HUES48 (cell line): ENCODE measurements around the gene DYRK1A.

ENCODE experiments used
- H3K27ac ChIP-seq: one replicate; pipeline ENCODE4 v1.7.0; 2013; ENCODE audit warnings: low read depth, low read length, inconsistent platforms
- H3K27me3 ChIP-seq: 2 replicates; pipeline ENCODE4 v1.6.1; 2013; ENCODE audit warnings: mild to moderate bottlenecking, low read length; ENCODE audit not compliant: control insufficient read depth, insufficient read depth
- H3K36me3 ChIP-seq: 2 replicates; pipeline ENCODE4 v1.6.1; 2013; ENCODE audit warnings: low read length; ENCODE audit not compliant: control insufficient read depth, insufficient read depth
- H3K4me1 ChIP-seq: 2 replicates; pipeline ENCODE4 v1.6.1; 2013; ENCODE audit warnings: mild to moderate bottlenecking, low read length; ENCODE audit not compliant: control insufficient read depth, insufficient read depth
- H3K4me3 ChIP-seq: 2 replicates; pipeline ENCODE4 v1.5.1; 2013; ENCODE audit warnings: mild to moderate bottlenecking, low read depth, low read length
- H3K9ac ChIP-seq: 2 replicates; pipeline ENCODE4 v1.6.1; 2013; ENCODE audit warnings: mild to moderate bottlenecking, low read depth, low read length, moderate library complexity
- H3K9me3 ChIP-seq: 2 replicates; pipeline ENCODE4 v1.6.1; 2013; ENCODE audit warnings: low read length; ENCODE audit not compliant: control insufficient read depth, insufficient read depth

The DYRK1A gene

DNA sequence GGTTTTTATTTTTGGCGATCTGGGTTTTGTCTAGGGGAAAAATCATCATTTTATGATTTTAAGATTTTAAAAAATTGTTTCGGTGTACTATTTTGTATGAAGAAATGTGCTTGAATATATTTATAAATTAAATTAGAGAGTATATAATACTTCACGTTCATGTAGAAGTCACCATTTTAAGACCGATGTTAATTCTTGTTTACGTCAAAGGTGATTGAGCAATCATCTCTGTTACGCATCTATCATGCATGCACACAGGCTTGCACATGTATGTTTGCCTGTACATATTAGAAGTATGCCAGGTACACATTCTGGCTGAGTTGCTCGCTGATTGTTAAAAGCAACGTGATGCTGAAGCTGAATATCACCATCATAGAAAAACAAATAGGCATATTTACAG is 54.7 kb downstream of the DYRK1A start:
- no peaks in the 10 kb centered on the region for H3K9me3 ChIP-seq
- H3K4me3 ChIP-seq, result no peak overlapping the region
- peaks cover 30% of the 10 kb centered on the region for H3K36me3 ChIP-seq
- H3K4me1 ChIP-seq, result peaks cover 28% of the 10 kb centered on the region
- H3K9ac ChIP-seq, result no peak overlapping the region
- no peaks in the 10 kb centered on the region for H3K27me3 ChIP-seq
- no peak overlapping the region for H3K27ac ChIP-seq

DNA sequence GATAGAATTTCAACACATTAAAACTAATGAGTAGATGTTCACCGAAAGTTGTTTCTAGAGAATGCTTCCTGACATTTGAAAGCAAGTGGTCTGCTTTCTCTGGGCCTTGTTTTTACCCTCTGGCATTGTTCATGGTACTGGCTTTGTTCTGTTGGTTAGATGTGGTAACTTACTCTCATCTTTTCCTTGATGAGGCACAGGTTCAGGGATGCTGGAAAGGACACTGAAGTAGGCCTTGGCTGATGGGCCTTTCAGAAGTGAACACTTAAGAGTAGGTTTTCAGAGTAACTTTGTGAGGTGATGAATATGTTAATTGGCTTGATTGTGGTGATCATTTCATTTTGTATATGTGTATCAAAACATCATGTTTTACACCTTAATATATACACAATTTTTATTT is 55.8 kb downstream of the DYRK1A start:
- Histone ChIP-seq H3K27me3 (no peaks in the 10 kb centered on the region), H3K9me3 (no peaks in the 10 kb centered on the region), H3K36me3 (peaks cover 30% of the 10 kb centered on the region), H3K4me3 (no peak overlapping the region), H3K4me1 (peaks cover 28% of the 10 kb centered on the region), H3K27ac (no peak overlapping the region), H3K9ac (no peak overlapping the region)

DNA sequence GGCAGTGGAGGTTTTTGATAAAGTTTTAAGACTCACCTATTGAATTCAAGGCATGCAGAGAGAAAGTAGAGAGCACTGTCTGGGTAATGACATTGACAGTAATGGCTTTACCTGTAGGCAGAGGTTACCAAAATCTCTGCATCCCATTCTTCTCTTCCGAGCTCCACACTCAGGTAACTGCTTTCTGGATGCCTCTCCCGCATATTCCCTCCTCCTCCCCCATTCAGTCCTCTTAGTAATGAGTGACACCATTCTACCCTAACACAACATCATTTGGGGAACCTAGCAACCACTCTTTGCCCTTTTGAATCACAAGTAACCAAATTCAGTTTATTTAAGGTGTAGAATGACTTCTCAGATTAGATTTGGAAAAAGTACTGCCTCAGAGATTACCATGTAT is 56.5 kb downstream of the DYRK1A start:
- Histone ChIP-seq H3K27ac (no peak overlapping the region), H3K9me3 (no peaks in the 10 kb centered on the region), H3K4me3 (no peak overlapping the region), H3K9ac (no peak overlapping the region), H3K4me1 (peaks cover 26% of the 10 kb centered on the region), H3K27me3 (no peaks in the 10 kb centered on the region), H3K36me3 (peaks cover 30% of the 10 kb centered on the region)

DNA sequence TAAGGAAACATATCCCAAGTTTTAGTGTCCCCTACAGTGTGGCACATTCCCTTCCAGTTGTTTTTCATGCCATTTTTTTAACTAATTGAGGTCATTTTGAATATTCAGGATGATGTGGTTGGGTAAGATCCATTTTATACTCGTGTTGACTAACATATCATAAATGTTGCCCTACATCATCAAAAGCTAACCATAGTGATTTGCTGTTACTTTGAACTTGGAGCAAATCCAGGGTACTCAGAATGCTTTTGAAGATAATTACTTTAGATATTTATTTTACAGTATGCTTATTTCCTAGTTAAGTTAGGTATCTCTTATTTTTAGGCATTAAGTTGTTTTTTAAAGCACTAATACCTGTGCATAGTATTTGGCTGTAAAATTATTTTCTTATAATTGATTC is 57.8 kb downstream of the DYRK1A start:
- Histone ChIP-seq H3K27ac (no peak overlapping the region), H3K9me3 (no peaks in the 10 kb centered on the region), H3K9ac (no peak overlapping the region), H3K4me1 (peaks cover 21% of the 10 kb centered on the region), H3K27me3 (no peaks in the 10 kb centered on the region), H3K36me3 (peaks cover 30% of the 10 kb centered on the region), H3K4me3 (no peak overlapping the region)

DNA sequence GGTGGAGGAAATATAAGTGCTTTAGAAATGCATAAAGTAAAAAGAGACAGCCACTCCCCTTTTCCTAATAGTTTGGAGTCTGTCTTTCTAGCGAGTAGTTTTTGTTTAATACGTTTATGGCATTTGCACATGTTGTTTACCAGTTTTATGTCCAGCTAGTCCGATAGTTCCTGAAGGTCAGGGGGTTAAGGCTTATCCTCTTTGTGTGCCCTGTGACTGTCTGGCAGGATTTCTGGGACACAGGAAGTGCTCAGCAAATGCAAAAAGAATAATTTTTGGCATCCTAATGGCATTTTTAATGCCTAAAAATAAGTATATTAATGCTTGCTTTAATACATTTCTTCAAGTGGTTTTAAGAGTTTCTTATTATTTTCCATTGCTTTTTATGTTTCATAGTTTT is 58.4 kb downstream of the DYRK1A start:
- Histone ChIP-seq H3K9ac (no peak overlapping the region), H3K4me3 (no peak overlapping the region), H3K27me3 (no peaks in the 10 kb centered on the region), H3K36me3 (peaks cover 30% of the 10 kb centered on the region), H3K4me1 (peaks cover 16% of the 10 kb centered on the region), H3K9me3 (no peaks in the 10 kb centered on the region), H3K27ac (no peak overlapping the region)

DNA sequence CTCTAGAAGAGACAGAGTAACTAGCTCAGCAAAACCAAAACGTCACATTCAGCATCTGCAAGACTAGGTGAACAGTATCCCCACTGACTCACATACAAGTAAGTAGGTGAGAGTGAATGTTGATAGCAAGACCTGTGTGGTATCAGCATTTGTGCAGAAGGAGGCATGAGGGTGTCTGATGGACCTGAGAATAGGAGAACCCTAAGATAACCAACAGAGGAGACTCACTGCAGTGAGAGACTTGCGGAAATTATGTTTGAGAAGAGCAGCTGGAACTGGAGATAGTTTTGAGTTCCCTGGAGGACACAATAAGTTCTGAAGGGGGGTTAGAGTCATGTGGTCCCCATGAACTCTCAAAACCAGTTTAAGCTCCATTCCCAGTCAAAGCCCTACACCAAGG is 59.1 kb downstream of the DYRK1A start:
- H3K9ac ChIP-seq, result no peak overlapping the region
- H3K9me3 ChIP-seq, result no peaks in the 10 kb centered on the region
- H3K27ac ChIP-seq, result no peak overlapping the region
- no peaks in the 10 kb centered on the region for H3K27me3 ChIP-seq
- H3K4me1 ChIP-seq, result peaks cover 17% of the 10 kb centered on the region
- H3K36me3 ChIP-seq, result peaks cover 30% of the 10 kb centered on the region
- H3K4me3 ChIP-seq, result no peak overlapping the region

DNA sequence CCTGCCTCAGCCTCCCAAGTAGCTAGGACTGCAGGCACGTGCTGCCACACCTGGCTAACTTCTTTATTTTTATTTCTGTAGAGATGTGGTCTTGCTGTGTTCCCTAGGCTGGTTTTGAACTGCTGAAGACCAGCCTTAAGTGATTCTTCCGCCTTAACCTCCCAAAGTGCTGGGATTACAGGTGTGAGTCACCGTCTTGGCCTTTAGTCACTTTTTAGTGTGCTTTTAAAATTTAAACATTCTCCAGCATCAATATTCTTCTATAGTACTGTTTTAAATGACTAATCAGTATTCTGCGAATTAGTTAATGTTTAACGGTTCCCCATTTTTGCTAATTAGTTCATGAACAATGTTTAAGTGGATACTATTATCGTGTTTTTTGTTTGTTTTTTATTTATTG is 60.6 kb downstream of the DYRK1A start:
- peaks cover 21% of the 10 kb centered on the region for H3K36me3 ChIP-seq

DNA sequence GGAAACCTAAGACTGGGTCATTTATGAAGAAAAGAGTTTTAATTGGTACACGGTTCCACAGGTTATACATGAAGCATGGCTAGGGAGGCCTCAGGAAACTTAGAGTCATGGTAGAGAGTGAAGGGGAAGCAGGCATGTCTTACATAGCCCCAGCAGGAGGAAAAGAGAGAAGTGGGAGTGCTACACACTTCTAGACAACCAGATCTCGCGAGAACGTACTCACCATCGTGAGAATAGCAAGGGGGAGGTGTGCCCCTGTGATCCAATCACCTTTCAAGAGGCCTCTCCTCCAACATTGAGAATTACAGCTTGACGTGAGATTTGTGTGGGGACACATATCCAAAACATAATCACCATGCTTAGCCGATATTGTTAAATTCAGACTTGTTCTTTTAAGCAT is 62.8 kb downstream of the DYRK1A start:
- H3K9ac ChIP-seq, result no peak overlapping the region
- peaks cover 15% of the 10 kb centered on the region for H3K36me3 ChIP-seq
- peaks cover 20% of the 10 kb centered on the region for H3K4me1 ChIP-seq
- H3K27ac ChIP-seq, result no peak overlapping the region
- no peaks in the 10 kb centered on the region for H3K9me3 ChIP-seq
- no peaks in the 10 kb centered on the region for H3K27me3 ChIP-seq
- no peak overlapping the region for H3K4me3 ChIP-seq

More for the DNA sequence above, 60.6 kb downstream of the DYRK1A start:
- H3K9me3 ChIP-seq, result no peaks in the 10 kb centered on the region
- H3K4me3 ChIP-seq, result no peak overlapping the region
- no peak overlapping the region for H3K9ac ChIP-seq
- H3K27me3 ChIP-seq, result no peaks in the 10 kb centered on the region
- H3K27ac ChIP-seq, result no peak overlapping the region
- H3K4me1 ChIP-seq, result peaks cover 23% of the 10 kb centered on the region

DNA sequence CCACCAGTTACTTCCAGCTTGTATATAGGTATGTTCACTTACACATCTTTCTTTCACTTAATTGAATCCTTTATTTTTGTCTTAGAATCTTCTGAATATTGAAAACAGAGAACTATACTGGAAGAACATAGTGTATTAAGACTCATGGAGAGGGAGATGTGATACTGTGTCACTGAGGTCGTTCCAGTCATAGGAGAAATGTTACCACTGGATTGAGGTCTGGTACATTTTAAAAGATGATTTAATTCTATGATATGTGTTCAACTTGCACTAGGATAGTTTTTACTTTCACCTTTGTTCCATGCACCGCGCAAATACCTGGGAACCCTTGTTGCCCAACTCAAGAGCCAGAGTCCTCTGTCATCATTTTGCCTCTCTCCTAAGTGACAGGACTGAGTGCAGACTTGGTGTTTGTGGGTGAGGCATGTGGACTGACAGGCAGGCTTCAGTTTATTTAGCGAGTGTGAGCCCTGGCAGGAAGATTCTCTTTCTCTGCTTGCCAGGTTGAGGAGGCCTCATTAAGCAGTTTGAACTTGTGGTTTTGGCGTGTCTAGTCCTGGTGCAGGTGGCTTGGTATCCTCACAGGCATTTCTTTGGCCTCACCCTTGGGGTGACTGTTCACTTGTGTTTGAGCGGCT is 63.7 kb downstream of the DYRK1A start:
- Histone ChIP-seq H3K27me3 (no peaks in the 10 kb centered on the region), H3K4me3 (no peak overlapping the region), H3K27ac (no peak overlapping the region), H3K4me1 (peaks cover 28% of the 10 kb centered on the region), H3K9ac (no peak overlapping the region), H3K9me3 (no peaks in the 10 kb centered on the region), H3K36me3 (peaks cover 10% of the 10 kb centered on the region)

DNA sequence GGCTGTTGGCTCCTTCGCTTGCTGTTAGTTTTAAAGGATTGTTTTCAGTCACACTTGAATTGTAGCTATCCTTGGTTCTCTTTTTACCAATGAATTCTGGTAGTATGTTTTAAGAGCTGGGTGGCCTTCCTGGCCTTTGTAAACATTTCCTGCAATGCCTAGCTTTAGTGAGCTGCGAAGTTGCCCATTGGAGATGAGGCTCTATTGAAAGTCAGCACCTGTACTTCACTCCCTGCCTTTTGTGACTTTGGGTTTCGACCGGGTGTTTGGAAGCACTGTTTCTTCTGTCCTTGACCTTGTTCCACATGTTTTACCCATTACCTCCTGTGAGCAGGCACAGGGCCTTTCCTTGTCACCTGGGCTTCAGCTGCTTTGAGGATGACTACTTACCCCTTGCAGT is 64.7 kb downstream of the DYRK1A start:
- H3K4me1 ChIP-seq, result peaks cover 37% of the 10 kb centered on the region
- H3K4me3 ChIP-seq, result no peak overlapping the region
- no peaks in the 10 kb centered on the region for H3K27me3 ChIP-seq
- no peaks in the 10 kb centered on the region for H3K9me3 ChIP-seq
- H3K27ac ChIP-seq, result peak overlapping the region; percentile 12
- peaks cover under 1% of the 10 kb centered on the region; the same call in 1 of the 2 replicates for H3K36me3 ChIP-seq
- no peak overlapping the region for H3K9ac ChIP-seq

DNA sequence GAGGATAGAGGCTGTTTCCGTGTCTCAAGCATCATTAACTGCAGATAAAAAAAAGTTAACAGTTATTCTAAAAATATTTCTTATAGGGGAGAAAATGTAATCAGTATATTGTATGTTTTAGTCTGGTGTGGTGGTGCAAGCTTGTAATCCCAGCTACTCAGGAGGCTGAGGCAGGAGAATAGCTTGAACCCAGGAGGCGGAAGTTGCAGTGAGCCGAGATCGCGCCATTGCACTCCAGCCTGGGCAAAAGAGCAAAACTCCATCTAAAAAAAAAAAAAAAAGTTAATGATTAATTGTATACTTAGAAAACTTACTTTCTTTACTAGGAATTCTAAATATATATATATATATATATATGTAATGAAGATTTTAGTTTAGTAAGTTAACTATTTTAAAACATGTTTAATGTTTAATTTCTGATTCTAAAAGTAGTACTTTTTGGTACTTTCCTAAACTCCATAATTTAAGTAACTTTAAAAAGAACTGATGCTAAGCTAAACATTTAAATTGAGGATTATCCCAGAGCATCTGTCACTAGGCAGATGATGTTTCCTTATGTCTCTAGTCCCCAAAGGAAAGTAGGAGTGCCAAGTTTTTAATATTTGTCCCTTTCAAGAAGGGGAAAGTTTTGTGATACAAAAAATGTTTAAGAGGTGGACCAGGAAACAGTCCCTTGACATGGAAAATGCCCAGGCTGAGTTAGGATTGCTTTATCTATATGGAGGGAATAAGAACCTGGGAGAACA is 66.3 kb downstream of the DYRK1A start:
- H3K36me3 ChIP-seq, result no peaks in the 10 kb centered on the region

More for the DNA sequence above, 66.3 kb downstream of the DYRK1A start:
- Histone ChIP-seq H3K9ac (no peak overlapping the region), H3K4me3 (no peak overlapping the region), H3K27ac (no peak overlapping the region), H3K27me3 (no peaks in the 10 kb centered on the region), H3K4me1 (peaks cover 38% of the 10 kb centered on the region), H3K9me3 (no peaks in the 10 kb centered on the region)
